ENCODE measurements around the gene CNTNAP1.

GRCh38 chr17:42725143-42725542 is 42.8 kb downstream of the CNTNAP1 start:
- TF ChIP-seq CTCF (conservative IDR thresholded peaks at IDR 0.05; ENCODE audit: low read depth, low read length) (no peak), EZH2phosphoT487 (IDR thresholded peaks at IDR 0.05; ENCODE audit: borderline replicate concordance, low read length) (no peak), EZH2 (IDR thresholded peaks at IDR 0.05; ENCODE audit: low read length, unreplicated experiment) (no peak)

Measured in PC-3 (cell line).